ENCODE results near the gene ARID5B.

GRCh38 chr10:62075414-62075813 lies 173.9 kb downstream of the ARID5B start:
- TF ChIP-seq ZNF274 (IDR thresholded peaks at IDR 0.05; ENCODE audit: low read depth, low read length) (no peak), SUZ12 (IDR thresholded peaks at IDR 0.05; ENCODE audit: extremely low read depth, insufficient read depth, insufficient read length) (no peak)

All from NT2/D1 (cell line).